Stimulated activated CD4-positive, alpha-beta T cell treated with anti-CD3 and anti-CD28 coated beads, Interleukin-1b, Interleukin-23, amount 100 ng/mL, for 48 hours (primary cell): Measurements from ENCODE around the gene STK36.
A peak's percentile ranks its signal among the peaks of the same experiment; 100 is the strongest.

Experiments
- DNase-seq: peaks from one replicate; pipeline ENCODE4 v3.0.0-alpha.2; 2020

The STK36 gene

DNA sequence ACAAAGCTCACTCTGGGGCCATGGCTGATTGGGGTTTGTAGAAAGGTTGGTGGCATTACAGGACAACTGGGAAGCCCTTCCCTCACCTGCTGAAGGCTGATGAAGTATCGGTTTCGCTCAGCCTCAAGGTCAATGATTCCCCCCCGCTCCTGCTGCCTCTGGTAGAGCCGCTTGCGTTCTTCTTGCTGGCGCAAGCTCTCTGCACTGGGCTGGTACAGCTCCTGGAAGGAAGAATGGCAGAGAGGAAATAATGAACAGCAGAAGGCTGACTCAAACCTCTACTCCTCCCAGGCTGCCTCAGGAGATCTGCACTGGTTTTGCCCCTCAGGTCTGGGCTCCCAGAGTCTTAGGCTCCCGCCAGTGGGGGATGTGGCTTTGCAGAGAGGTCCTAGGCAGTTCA lies 7.2 kb upstream of the STK36 start:
- no peak for DNase-seq

DNA sequence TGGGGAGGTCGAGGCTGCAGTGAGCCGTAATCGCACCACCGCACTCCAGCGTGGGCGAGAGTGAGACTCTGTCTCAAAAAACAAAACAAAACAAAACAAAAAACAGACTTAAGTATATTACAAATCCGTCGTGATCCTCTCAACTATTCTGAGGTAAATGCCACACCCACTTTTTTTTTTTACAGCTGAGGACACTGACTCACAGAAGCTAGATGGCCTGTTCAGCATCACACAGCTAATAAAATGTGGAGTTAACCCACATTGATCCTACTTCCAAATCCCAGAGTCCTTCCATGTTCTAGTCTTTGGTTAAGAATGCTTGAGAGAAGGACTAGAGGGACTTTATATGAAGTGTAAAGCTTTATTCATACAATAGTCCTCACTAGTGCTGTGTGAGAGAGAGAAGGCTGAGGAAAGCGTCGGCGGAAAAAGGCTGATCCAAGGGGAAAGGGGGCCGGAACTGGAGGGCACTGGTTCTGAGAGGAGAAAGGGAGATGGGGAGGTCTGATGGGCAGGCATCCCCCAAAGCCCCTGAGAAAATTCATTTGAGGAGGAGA lies 711 bp upstream of the STK36 start:
- no peak for DNase-seq

DNA sequence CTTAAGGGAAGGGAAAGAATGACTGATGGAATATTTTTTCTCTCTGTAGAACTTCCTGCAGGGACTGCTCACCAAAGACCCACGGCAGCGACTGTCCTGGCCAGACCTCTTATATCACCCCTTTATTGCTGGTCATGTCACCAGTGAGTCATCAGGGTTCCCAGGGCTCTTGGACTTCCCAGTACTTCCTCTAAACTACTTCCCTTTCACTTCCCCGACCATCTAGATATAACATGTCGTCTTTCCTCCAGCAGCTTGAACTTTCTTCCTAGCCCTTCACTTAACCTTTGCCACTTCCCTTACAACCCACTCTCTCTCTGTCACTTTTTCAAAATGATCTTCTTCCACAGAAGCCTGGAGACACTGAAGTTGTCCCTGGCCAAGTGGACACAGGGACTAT lies 7.2 kb downstream of the STK36 start:
- DNase-seq: no peak

DNA sequence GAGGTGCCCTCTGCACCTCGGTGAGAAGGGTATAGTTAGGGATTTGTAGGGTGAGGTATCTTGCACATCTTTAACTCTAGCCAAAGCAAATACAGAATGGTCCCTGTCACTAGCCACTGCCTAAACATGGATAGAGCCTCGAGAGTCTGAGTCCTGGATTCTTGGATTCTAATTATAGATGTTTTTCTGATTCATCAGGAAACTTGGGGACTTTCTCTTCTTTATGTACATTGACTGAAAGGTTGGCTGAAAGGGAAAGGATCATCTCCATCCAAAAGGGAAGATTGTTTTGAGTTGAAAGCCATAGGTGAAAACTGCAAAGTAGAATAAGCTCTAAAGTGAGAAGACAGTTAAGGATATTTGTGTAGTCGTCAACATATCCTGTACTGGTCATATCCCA lies 8.2 kb downstream of the STK36 start:
- no peak for DNase-seq

DNA sequence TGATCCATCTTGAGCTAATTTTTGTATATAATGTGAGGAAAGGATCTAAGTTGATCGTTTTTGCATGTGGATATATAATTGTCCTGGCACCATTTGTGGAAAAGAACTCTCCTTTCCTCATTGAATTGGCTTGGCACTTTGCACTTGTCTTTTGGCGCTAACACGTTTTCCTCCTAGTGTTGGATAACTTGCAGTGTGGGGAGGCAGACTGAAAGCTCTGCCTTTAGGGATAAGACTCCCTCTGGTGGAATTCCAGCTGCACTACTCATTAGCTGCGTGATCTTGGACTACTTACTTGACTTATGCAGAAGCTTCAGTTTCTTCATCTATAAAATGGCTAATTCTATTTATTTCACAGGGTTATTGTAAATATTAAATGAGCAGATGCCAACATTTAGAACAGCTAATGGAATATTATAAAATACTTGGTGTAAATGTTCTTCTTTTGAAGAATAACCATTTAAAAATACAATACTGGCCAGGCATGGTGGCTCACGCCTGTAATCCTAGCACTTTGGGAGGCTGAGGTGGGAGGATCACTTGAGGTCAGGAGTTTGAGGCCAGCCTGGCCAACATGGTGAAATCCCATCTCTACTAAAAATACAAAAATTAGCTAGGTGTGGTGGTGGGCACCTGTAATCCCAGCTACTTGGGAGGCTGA lies 15.6 kb downstream of the STK36 start:
- peak; percentile 9 for DNase-seq

DNA sequence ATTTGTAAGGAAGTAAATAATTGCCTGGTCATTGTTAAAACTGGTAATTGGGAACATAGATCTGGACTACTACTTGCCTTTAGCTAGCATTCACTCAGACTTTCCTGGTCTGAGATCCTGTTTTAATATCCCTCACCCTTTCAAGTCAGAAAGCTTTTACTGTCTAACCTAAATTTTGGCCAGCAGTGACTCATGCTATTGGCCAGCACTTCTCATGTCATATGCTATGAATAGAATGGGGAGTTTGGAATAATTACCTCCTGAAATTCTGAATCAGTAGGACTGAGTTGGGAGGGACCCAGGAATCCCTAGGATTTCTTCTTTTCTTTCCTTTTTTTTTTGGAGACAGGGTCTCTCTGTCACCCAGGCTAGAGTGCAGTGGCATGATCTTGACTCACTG lies 19.3 kb downstream of the STK36 start:
- no peak for DNase-seq

DNA sequence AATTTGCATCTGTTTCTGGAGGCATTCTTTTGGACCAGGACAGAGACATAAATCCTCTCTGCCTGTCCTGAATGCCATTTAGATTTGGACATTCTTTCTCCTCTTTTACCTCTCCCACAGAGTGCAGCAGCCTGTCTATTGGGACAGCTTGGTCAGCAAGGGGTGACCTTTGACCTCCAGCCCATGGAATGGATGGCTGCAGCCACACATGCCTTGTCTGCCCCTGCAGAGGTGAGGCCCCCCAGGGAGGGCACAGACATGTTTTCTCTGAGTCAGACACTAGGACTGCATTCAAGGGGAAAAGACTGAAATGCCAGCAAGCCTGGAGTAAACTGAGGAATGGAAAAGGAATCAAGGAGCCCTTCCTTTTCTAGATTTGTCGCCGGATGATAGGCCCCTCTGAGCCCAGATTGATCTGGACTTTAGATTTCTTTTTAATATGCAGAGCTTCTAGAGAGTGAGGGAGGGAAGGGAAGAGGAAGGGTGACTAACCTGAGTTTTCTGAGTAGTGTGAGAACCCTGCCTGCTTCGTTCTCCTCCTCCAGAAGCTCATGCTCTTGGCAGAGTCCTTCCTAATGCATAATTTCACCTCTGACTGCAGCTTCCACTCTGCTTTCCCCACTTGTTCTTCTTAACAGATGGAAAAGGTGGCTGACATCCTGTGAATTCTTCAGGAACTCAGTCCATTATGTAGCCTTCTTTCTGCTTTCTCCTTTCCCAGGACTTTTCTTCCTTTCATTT lies 22.7 kb downstream of the STK36 start:
- no peak for DNase-seq

DNA sequence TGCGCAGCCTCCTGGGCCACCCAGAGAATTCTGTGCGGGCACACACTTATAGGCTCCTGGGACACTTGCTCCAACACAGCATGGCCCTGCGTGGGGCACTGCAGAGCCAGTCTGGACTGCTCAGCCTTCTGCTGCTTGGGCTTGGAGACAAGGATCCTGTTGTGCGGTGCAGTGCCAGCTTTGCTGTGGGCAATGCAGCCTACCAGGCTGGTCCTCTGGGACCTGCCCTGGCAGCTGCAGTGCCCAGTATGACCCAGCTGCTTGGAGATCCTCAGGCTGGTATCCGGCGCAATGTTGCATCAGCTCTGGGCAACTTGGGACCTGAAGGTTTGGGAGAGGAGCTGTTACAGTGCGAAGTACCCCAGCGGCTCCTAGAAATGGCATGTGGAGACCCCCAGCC lies 27.0 kb downstream of the STK36 start:
- DNase-seq: no peak

DNA sequence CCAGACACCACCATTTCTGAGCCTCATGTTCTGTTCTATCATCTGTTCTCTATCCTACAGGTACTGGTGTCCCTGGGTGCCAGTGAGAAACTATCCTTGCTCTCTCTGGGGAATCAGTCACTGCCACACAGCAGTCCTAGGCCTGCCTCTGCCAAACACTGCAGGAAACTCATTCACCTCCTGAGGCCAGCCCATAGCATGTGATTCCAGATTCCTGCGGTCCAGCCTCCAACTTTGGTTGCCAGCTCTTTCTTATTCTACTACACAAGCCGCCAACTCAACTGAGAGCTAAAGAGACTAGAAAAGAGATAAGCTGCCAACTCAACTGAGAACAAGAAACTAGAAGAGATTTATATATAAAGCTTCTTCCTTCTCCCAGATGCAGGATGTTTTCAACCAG lies 29.9 kb downstream of the STK36 start:
- no peak for DNase-seq

DNA sequence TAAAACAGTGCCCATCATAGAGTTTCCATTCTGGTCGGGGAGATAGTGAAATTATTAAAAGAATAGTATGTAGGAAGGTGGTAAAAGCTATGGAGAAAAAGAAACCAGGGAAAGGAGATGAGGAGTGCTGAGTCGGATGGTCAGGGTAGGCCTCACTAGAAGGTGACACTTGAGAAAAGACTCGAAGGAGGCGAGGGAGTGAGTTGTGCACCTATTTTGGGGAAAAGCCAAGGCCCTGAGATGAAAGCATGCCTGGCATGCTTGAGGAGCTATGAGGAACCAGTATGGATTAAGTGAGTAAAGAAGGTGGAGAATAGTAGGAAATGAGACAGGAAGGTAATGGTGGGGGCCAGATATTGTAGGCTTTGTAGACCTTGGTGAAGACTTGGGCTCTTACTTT lies 31.5 kb downstream of the STK36 start:
- DNase-seq: no peak

DNA sequence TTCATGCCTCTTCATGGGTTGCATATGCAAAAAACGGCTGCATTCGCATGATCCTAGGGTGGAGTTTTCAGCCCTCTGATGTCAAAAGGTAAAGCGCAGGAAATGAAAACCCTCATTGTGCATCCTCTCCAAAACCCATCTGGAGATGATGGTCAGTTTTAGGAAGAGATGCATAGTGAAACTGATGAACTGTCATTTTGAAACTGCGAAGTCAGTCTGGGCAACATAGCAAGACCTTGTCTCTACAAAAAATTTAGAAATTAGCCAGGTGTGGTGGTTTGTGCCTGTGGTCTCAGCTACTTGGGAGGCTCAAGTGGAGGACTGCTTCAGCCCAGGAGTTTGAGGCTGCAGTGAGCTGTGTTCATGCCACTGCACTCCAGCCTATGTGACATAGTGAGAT lies 36.2 kb downstream of the STK36 start:
- no peak for DNase-seq

DNA sequence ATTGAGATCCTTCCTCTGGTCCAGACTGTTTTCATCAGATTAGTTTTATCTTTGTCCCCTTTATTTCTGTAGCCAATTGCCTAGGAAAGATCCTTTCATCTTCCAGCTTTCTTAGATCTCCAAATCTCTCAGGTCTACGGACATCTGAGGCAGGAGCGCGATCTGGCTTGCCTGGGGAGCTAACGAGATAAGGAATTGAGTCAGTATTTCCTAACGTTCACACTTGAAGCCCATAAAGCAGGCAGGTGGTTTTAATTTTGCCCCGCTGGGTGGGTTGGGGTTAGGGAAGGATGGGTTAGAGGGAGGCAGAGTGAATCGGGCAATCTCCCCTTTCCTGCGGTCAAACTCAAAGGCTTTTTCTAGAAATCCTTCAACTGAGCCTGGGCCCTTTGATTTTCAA lies 38.0 kb downstream of the STK36 start:
- DNase-seq: no peak

DNA sequence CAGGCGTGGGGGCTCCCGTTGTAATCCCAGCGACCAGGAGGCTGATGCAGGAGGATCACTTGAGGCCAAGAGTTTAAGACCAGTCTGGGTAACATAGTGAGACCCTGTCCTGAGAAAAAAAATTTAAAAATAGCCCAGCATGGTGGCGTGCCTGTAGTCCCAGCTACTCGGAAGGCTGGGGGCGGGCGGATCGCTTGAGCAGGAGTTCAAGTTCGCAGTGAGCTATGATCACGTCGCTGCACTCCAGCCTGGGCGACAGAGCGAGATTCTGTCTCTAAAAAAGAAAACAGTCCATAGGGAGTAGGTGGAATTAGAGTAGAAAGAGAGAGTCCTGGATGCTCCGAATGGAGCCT lies 38.4 kb downstream of the STK36 start:
- DNase-seq: no peak

DNA sequence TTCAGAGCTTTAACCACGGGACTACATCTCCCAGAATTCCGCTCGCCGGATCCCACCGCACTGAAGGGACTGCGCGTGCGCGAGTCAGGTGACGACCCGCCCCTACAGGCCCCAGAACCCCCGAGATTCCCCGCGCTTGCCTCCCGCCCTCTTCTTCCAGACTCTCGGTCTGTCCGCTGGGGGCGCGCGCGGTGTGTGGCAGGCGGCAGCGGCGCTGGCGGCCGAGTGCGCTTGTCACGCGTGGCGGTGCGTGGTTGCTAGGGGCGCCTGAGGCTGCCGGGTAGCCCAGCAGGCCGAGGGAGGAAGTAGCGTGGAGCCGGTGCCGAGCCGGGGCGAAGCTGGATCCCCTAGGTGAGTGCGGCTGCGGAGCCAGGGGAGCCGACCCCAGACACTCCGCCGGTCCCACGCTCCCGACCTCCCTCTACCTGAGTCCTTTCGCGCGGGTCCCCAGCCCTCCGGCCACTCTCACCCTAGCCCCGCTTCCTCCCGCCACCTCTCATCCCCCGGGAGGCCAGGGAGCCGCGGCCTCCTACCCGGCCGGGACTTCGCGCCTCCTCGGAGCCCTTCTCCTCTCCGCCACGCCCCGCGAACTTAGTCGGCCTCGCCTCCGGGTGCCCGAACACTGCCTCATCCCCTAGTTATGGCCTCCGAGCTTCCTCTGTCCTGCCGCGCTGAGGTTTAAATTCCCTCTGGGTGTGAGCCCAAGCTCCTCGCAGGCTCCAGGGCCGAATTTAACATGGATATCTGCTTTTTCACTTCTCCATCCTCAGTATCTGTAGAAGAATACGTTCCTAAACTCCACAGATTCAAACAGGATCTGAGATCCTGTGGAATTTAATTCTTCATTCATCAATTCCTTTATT lies 39.0 kb downstream of the STK36 start, which contains the start of gene TTLL4:
TSS of gene TTLL4 (plus strand) at position 149 of the 863 bp plus-strand sequence. CDS start 26,842 bp downstream, outside the sequence.
- peak; percentile 98 for DNase-seq

DNA sequence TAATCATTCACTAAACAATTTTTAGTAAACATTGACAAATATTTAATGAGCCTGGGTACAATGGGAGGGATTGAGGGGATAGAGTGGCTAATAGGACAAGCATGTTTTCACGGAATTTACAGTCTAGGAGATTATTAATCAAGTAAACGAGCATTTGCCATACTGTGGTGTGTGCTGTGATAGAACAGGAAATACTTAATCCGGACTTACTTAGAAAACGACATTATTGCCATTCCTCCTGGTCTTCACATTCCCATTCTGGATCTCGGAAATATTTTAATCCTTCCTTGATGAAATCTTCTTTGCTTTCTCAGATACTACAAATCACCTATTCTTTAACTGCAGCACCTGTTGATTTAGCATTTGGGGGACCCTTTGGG lies 39.7 kb downstream of the STK36 start:
- DNase-seq: no peak

DNA sequence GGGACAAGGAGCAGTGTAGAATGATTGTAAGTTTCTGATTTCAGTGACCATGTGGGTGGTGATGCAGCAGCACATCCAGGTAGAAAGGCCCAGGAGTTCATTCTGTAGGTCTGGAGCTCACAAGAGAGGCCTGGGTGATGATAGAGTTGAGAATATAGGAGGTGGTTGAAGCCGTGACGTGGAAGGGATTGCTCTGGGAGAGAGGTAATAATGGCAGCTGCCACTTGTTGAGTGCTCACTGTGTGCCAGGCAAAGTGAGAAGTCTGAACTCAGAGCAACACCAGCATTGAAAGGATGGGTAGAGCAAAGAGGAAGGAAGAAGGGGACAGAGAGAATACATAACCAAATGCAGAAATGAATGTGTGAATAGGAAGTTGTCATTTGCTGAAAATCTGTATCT lies 42.0 kb downstream of the STK36 start:
- DNase-seq: no peak

DNA sequence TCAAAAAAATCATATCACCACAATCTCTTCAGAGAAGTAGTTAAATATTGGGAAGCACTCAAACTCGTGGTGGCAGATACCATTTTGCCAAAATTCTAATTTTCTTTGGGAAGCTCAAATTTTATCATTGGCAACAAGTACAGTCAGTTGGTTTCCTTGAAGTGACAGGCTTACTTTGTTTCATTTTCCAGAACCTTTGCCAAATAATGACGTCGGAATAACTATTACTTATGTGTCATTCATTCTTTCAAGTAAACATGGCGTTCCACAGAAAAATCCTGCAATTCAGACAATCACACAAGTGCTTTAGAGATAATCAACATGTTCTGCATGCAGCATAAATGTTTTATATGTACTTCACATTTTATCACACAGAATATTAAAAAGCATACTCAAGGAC lies 44.2 kb downstream of the STK36 start:
- no peak for DNase-seq

DNA sequence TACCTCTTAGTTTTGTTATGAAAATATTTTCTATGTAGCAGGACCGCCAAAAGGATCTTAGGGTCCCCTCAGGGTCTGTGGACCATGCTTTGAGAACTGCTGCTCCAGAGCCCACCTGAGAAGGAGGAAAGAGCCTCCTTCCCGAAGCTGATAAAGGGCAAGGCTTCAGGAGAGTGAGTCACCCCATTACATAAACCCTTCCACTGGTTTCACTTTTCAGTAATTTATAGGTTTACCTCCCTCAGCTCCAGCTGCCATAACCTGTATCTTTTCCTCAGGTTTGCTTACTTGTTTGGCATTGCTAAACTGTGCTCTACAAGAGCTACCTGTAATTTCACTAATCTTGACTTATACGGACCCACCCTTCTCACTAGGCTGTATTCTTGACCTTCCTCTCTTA lies 45.4 kb downstream of the STK36 start:
- no peak for DNase-seq

DNA sequence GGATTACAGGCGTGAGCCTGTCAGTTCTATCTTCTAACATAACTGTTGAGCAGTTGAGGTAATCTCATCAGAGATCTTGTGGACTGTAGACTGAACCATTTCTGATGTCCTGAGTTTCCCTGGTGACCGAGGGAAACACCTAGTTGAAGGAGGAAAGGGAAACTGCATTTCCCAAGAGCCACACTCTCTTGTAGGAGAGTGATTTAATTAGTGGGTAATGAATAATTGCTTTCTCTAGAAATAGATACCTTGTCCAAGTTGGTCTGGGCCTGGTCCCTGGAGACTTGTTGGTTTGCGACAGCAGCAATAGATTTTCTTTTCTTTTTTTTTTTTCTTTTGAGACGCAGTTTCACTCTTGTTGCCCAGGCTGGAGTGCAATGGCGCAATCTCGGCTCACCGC lies 46.2 kb downstream of the STK36 start:
- DNase-seq: no peak

DNA sequence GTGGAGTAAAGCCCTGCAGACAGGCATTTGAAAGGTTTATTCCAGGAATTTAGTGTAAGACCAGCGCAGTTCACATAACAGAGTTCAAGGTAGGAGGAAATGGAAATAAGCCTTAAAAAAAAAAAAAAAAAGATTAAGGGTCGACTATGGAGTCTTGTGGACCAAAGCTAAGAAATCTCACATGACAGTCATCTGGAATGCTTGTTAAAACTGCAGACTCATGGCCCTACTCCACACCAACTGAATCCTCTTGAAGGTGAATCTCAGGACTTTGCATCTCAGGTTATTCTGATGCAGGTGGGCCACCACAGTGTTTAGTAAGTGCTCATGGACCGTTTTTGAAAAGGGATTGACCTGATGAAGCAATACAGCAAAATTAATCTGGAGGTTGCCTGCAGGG lies 47.6 kb downstream of the STK36 start:
- DNase-seq: no peak

DNA sequence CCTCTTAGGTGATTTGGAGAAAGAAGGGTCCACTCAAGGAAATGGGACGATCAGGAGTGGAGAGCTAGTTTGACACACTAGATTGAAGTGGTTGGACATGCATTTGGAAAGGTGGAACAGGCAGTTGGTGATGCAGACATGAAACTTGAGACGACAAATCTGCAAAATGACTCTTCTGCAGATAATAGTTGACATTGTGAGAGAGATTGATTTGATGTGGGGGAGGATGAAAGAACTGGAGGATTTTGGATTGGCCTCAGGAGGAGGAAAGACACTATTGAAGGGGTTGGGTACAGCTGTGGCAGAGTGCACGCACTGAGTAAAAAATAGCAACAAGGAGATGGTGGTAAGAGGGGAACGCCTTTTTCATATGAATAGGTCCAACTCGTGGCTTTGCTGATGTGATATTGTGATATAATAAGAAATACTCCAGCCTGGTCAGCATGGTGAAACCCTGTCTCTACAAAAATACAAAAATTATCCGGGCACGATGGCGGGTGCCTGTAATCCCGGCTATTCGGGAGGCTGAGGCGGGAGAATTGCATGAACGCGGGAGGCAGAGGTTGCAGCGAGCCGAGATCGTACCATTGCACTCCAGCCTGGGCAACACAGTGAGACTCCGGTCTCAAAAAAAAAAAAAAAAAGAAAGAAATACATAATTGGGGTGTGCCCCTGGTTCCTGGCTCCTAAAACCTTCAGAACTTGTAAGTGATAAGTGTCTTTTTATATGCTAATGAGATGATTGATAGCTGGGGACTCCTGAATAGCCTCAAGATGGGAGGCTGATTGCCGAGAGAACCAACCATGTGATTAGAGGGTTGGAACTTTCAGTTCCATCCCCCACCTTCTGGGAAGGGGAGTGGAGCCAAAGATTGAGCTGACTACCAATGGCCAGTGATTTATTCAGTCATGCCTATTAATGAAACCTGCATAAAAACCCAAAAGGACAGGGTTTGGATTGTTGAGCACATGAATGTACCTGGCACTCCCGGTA lies 48.5 kb downstream of the STK36 start:
- DNase-seq: no peak

DNA sequence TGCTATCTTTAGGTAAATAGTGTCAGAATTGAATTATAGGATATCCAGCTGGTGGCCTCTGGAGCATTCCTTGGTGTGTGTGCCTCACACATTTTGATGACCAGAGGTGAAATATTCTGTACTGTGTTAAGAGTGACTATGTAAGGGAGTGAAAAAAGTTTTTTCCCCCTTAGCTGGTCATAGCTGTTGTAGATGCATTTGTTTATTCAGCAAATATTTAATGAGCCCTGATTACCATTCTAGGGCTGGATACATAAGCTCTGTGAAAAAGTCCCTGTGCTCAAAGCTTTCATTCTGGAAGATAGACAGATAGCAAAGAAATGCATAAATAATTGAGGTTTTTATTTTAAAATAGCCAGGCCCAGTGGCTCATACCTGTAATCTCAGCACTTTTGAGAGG lies 49.6 kb downstream of the STK36 start:
- no peak for DNase-seq
